Thyroid gland (tissue), 4 donors: ENCODE measurements around the gene MANBA. TPM values are rescaled to one million over a fixed set of nuclear protein-coding genes. Genes with fewer than 3 reads are reported as not detected.
A peak's percentile ranks its signal among the peaks of the same experiment; 100 is the strongest.
"Not testable (repeated sequence)": the region's sequence is repeated elsewhere in the genome, so short reads cannot be mapped to it uniquely, and the experiment has no call there.

ENCODE experiments used
- DNase-seq, 2 donors: peaks; one replicate each; pipeline ENCODE4 v3.0.0-alpha.2; 2019
- H3K27ac ChIP-seq, 3 donors: fragments of 200-600 bp; sonication (generic); 1 replicate in 2 of 3; 2 replicates in 1 of 3; pipeline ENCODE4 v1.5.1; 2016 to 2019; ENCODE audit warnings: mild to moderate bottlenecking in 1 of 3, moderate library complexity in 1 of 3
- H3K27me3 ChIP-seq: fragments of 200-600 bp; sonication (generic); one replicate; pipeline ENCODE4 v1.5.1; 2019
- H3K36me3 ChIP-seq, 2 donors: fragments of 200-600 bp; sonication (generic); one replicate each; pipeline ENCODE4 v1.5.1; 2016 to 2019
- H3K4me1 ChIP-seq, 2 donors: fragments of 200-600 bp; sonication (generic); one replicate each; pipeline ENCODE4 v1.5.1; 2017 to 2019
- H3K4me3 ChIP-seq, 3 donors: fragments of 200-600 bp; sonication (generic); replicated peaks in 1 of 3; 1 replicate in 2 of 3; 2 replicates in 1 of 3; pipeline ENCODE4 v1.5.1; 2016; ENCODE audit warnings: mild to moderate bottlenecking in 1 of 3
- H3K9me3 ChIP-seq: fragments of 200-600 bp; sonication (generic); one replicate; pipeline ENCODE4 v1.5.1; 2017
- POLR2A ChIP-seq, 2 donors: fragments of 450-650 bp; IDR thresholded peaks; one replicate each; pipeline ENCODE4 v1.6.1; 2017; ENCODE audit warnings: antibody characterized with exemption in 2 of 2, mild to moderate bottlenecking in 2 of 2, moderate library complexity in 1 of 2
- WGBS, 2 donors: methylation state at CpG; one replicate each; pipeline ENCODE4 v1.1.5; 2017; 5-methylcytosine and 5-hydroxymethylcytosine counted together
- intact Hi-C: fragments of 100-400 bp; cut with DNase I; formaldehyde crosslinking; loops from one replicate; pipeline ENCODE4 v1.15.1; 2023
- total RNA-seq, 4 donors: library from RNA; depleted of rRNA; stranded (reverse); fragments of >200 nt; gene quantifications; one replicate each; pipeline ENCODE4 v1.2.3, GENCODE V29; 2016
- TF ChIP-seq, protein P1 (sequence below), 6 experiments: fragments of 200-600 bp in 3 of 6; fragments of 450-650 bp in 3 of 6; sonication (generic) in 3 of 6; IDR thresholded peaks; one replicate each; pipeline ENCODE4 v1.5.1; 2016 to 2019; ENCODE audit warnings: antibody characterized with exemption in 6 of 6, mild to moderate bottlenecking in 2 of 6, inconsistent platforms in 1 of 6, moderate library complexity in 1 of 6

MANBA gene
- total RNA-seq, 4 donors from 2014 or later = 41.3 to 53.4 (median 45.5) TPM

DNA sequence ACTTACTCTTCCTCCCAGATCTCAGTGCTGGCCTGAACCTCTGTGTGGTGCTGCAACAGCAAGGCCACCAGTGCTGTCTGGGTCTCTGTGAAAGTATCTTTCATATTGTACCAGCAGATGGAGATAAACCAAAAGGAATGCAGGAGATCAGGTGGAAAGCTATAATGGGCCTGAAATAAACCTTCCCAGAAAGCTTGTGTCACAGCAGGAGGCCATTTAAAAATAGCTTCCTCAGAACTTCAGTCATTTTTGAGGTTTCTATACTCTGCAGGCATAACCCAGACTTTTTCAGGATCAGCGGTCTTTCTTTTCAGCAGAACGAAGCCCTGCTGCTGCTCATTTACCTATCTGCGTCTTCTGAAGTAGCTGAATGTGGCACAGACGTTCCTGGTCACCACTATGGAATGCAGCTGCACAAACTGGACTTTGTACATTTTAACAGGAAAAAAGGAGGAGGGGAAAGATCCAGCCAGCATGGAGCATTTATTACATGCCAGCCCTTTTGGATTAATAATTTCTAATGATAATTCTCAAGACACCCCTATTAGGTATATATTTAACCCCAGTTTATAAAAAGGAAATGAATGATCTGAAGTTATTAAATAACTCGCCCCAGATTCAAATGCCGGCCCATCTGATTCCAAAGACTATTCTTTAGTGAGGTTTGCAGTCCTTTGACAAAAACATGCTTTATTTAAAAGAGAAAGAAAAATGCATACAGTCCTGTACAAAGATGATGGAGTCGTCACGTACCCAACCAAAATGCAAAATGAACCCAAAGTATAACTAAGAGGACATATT is 139.9 kb downstream of the MANBA start:
- TF ChIP-seq, protein P1, sequence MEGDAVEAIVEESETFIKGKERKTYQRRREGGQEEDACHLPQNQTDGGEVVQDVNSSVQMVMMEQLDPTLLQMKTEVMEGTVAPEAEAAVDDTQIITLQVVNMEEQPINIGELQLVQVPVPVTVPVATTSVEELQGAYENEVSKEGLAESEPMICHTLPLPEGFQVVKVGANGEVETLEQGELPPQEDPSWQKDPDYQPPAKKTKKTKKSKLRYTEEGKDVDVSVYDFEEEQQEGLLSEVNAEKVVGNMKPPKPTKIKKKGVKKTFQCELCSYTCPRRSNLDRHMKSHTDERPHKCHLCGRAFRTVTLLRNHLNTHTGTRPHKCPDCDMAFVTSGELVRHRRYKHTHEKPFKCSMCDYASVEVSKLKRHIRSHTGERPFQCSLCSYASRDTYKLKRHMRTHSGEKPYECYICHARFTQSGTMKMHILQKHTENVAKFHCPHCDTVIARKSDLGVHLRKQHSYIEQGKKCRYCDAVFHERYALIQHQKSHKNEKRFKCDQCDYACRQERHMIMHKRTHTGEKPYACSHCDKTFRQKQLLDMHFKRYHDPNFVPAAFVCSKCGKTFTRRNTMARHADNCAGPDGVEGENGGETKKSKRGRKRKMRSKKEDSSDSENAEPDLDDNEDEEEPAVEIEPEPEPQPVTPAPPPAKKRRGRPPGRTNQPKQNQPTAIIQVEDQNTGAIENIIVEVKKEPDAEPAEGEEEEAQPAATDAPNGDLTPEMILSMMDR (IDR thresholded peaks at IDR 0.05) = peak; percentile 45 to 86 (median 66)
- no peak for TF ChIP-seq POLR2A (IDR thresholded peaks at IDR 0.05)
- peak overlapping the region; percentile 19 to 42 (median 33) for H3K27ac ChIP-seq
- no peaks in the 10 kb centered on the region for H3K27me3 ChIP-seq
- no peaks in the 10 kb centered on the region for H3K36me3 ChIP-seq
- H3K4me3 ChIP-seq = no peak overlapping the region
- intact Hi-C loops = loop anchor here (5.0 kb wide), 1 partner anchor 386 kb away; no protein-coding TSS in a partner anchor
- DNase-seq = peak; percentile 48 to 53
- no peaks in the 10 kb centered on the region for H3K9me3 ChIP-seq
- no peaks in the 10 kb centered on the region for H3K4me1 ChIP-seq
- 63 to 65% methylated on average over 8 of the region's 8 CpGs for WGBS, 2 donors

DNA sequence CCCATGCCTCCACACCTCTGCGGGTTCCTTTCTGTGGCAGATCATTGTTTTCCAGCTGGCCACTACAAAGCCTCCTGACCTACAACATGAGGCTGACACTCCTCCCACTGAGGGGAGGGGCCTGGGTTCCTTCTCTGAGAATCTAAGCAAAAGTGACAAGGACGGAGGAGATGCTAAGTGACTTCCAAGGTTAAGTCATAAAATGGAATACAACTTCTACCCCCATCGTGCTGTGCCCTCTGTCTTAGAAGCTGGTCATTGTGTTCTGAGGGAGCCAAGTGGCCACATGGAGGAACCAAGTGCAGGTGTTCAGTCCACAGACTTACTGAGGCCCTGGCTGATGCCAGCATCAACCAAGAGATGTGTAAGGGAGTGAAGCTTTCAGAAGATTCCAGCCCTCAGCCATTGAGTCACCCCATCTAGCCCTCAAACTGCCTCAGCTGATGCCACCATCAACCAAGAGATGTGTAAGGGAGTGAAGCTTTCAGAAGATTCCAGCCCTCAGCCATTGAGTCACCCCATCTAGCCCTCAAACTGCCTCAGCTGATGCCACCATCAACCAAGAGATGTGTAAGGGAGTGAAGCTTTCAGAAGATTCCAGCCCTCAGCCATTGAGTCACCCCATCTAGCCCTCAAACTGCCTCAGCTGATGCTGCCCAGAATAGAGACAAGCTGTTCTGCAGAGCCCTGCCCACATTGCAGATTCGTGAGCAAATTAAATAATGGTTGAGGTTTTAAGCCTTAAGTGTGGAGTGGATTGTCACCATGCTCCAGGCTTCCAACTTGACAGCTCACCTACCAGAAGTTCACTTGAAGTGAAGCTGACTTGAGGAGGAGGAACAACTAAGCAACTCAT is 140.8 kb downstream of the MANBA start:
- H3K27ac ChIP-seq, H3K9me3 ChIP-seq, H3K4me1 ChIP-seq, H3K4me3 ChIP-seq, H3K27me3 ChIP-seq, H3K36me3 ChIP-seq: not testable (repeated sequence)
- intact Hi-C loops = loop anchor here (5.0 kb wide), 1 partner anchor 387 kb away; no protein-coding TSS in a partner anchor
- DNase-seq = peak; percentile 29 to 36
- 66 to 67% methylated on average over 4 of the region's 4 CpGs for WGBS, 2 donors

DNA sequence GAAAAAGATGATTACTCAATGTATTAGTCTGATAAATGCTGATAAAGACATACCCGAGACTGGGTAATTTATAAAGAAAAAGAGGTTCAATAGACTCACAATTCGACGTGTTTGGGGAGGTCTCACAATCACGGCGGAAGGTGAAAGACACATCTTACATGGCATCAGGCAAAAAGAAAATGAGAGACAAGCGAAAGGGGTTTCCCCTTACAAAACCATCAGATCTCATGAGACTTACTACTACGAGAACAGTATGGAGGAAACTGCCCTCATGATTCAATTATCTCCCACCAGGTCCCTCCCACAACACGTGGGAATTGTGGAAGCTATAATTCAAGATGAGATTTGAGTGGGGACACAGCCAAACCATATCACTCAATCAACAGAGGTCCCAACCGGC is 141.7 kb downstream of the MANBA start:
- 70 to 74% methylated on average over 9 of the region's 9 CpGs for WGBS, 2 donors
- H3K4me1 ChIP-seq, intact Hi-C loops: not testable (repeated sequence)

DNA sequence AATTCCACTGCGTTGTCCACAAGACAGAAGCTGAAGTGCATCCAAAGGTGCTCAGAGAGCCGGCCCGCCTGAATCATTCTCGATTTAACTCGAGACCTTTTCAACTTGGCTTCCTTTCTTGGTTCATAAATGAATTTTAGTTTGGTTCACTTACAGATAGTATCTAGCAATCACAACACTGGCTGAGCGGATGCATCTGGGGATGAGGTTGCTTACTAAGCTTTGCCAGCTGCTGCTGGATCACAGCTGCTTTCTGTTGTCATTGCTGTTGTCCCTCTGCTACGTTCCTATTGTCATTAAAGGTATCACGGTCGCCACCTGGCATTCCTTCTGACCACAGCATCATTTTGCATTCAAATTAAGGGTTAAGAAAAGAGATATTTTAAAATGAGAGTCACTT is 144.1 kb downstream of the MANBA start:
- Histone ChIP-seq H3K9me3 (no peaks in the 10 kb centered on the region), H3K36me3 (peaks cover 18 to 19% of the 10 kb centered on the region in 2 donors), H3K4me3 (no peak overlapping the region), H3K27me3 (no peaks in the 10 kb centered on the region), H3K4me1 (peaks cover 3 to 10% of the 10 kb centered on the region in 2 donors), H3K27ac (no peak overlapping the region)
- no peak for TF ChIP-seq POLR2A (IDR thresholded peaks at IDR 0.05)
- TF ChIP-seq, protein P1 (IDR thresholded peaks at IDR 0.05) = no peak
- WGBS, 2 donors = 83 to 84% methylated on average over 9 of the region's 9 CpGs
- no peak for DNase-seq
- intact Hi-C loops = no loop called here

More for the DNA sequence above, 141.7 kb downstream of the MANBA start:
- not testable (repeated sequence) for DNase-seq, H3K4me3 ChIP-seq, H3K27me3 ChIP-seq, H3K27ac ChIP-seq, H3K9me3 ChIP-seq
- H3K36me3 ChIP-seq = peaks cover 4 to 14% of the 10 kb centered on the region in 2 donors

DNA sequence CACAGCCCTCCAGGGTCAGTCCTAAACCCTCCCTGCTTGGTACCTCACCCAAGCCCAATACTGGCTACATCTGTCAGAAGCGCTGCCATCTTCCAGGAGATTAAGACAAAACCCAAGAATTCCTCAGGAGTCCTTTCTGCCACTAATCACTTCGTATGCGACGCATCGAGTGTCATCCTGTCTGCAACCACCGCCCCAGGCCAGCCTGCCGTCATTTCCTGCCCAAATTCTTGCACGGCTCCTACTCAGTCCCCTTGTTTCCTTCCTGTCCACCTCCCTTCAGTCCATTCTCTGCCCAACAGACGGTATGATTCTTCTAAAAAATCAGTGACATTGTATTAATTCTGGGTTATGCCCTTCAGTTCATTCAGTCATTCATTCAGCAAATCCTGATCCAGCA is 146.0 kb downstream of the MANBA start:
- H3K36me3 ChIP-seq = peaks cover 33 to 34% of the 10 kb centered on the region in 2 donors
- peak overlapping the region in 1 of 3 donors; percentile 56 for H3K27ac ChIP-seq
- WGBS, 2 donors = 79 to 81% methylated on average over 9 of the region's 9 CpGs
- intact Hi-C loops = no loop called here
- H3K4me3 ChIP-seq = no peak overlapping the region
- peaks cover 3 to 10% of the 10 kb centered on the region in 2 donors for H3K4me1 ChIP-seq
- TF ChIP-seq, protein P1 (IDR thresholded peaks at IDR 0.05) = no peak
- no peak for TF ChIP-seq POLR2A (IDR thresholded peaks at IDR 0.05)
- H3K27me3 ChIP-seq = no peaks in the 10 kb centered on the region
- no peak for DNase-seq
- no peaks in the 10 kb centered on the region for H3K9me3 ChIP-seq
